GM12865 (cell line): ENCODE measurements around the gene STAP2.
"Not testable (repeated sequence)": the region's sequence is repeated elsewhere in the genome, so short reads cannot be mapped to it uniquely, and the experiment has no call there.

ENCODE experiments used
- DNase-seq: peaks from one replicate; pipeline ENCODE4 v3.0.0; 2010; ENCODE audit warnings: low read depth
- H3K4me3 ChIP-seq: 2 replicates; pipeline ENCODE4 v1.5.1; 2011; ENCODE audit warnings: mild to moderate bottlenecking, low read depth, low read length, control low read depth
- TF ChIP-seq, protein P1 (sequence below): IDR thresholded peaks from 2 replicates; pipeline ENCODE4 v1.5.1; 2011; ENCODE audit warnings: low read length, control low read depth, low read depth, inconsistent platforms; ENCODE audit not compliant: insufficient read depth; ENCODE audit errors: missing control alignments

The STAP2 gene

GRCh38 chr19:4294389-4294788 is 44.2 kb downstream of the STAP2 start:
- DNase-seq, result no peak
- H3K4me3 ChIP-seq, result no peak overlapping the region
- TF ChIP-seq, protein P1, sequence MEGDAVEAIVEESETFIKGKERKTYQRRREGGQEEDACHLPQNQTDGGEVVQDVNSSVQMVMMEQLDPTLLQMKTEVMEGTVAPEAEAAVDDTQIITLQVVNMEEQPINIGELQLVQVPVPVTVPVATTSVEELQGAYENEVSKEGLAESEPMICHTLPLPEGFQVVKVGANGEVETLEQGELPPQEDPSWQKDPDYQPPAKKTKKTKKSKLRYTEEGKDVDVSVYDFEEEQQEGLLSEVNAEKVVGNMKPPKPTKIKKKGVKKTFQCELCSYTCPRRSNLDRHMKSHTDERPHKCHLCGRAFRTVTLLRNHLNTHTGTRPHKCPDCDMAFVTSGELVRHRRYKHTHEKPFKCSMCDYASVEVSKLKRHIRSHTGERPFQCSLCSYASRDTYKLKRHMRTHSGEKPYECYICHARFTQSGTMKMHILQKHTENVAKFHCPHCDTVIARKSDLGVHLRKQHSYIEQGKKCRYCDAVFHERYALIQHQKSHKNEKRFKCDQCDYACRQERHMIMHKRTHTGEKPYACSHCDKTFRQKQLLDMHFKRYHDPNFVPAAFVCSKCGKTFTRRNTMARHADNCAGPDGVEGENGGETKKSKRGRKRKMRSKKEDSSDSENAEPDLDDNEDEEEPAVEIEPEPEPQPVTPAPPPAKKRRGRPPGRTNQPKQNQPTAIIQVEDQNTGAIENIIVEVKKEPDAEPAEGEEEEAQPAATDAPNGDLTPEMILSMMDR, result no peak

DNA sequence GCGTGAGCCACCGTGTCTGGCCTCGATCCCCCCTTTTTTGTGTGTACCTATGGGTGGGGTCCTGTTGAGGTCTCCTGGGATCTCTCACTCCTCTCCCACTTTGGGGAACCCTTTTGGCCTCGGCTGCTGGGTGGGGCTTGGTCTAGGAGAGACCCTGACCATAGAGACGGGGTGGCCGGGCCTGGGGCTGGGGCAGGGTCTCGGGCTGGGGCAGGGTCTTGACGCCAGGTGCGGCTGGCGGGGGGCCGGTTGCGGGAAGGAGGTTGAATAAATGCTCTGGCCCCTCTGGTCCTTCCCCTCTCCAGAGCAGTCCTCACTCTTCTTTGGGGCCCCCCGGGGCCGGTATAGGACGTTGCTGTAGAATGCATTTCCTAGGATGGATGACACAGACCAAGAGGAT is 46.1 kb downstream of the STAP2 start:
- DNase-seq, result no peak
- TF ChIP-seq, protein P1, result no peak
- H3K4me3 ChIP-seq, result no peak overlapping the region

DNA sequence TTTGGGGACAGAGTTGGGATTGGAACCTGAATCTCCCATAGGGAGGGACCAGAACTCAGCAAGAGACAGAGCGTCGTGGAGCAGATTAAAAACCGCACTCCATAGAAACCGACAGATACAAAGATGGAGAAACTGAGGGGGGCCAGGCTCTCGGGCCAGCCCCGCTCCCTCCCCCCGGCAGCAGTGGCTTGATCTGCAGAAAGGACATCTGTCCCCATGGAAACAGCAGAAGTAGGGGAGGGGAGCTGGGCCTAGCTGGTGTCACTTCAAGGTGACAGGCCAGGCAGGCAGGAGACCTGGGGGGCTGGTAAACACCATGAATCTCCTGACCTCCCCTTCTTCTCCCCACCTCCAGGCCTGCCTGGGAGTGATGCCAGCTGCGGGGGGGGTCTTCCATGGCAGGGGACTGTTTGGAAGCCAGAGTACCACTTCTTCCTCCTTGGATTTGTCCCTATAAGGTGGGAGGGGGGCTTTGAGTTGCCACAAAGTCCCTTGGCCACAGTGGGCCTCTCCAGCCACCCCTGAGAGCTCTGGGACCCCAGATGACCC is 47.4 kb downstream of the STAP2 start:
- TF ChIP-seq, protein P1, result no peak
- H3K4me3 ChIP-seq, result no peak overlapping the region
- DNase-seq, result no peak

- no peak for DNase-seq
- TF ChIP-seq, protein P1, result no peak
- H3K4me3 ChIP-seq, result no peak overlapping the region
Observed at GRCh38 chr19:4288091-4288777, 50.4 kb downstream of the STAP2 start.

DNA sequence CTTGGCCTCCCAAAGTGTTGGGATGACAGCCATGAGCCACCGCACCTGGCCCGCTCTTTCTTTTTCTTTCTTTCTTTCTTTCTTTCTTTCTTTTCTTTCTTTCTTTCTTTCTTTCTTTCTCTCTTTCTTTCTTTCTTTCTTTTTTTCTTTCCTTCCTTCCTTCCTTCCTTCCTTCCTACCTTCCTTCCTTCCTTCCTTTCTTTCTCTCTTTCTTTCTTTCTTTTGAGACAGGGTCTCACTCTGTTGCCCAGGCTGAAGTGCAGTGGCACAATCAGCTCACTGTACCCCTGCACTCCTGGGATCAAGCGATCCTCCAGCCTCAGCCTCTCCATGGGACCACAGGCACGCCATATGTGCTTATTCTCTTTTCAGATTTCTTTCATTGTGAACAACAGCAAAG is 52.5 kb downstream of the STAP2 start:
- H3K4me3 ChIP-seq, DNase-seq: not testable (repeated sequence)

GRCh38 chr19:4284974-4285373 is 53.7 kb downstream of the STAP2 start:
- TF ChIP-seq, protein P1, result no peak
- no peak overlapping the region for H3K4me3 ChIP-seq
- DNase-seq, result no peak

GRCh38 chr19:4284176-4284958 is 54.3 kb downstream of the STAP2 start:
- TF ChIP-seq, protein P1, result no peak
- no peak overlapping the region for H3K4me3 ChIP-seq
- peak; percentile 30 for DNase-seq
